GM12875 (cell line): Measurements from ENCODE around the gene DLK1.

ENCODE experiments used
- H3K4me3 ChIP-seq: one replicate; pipeline ENCODE4 v1.5.1; 2011; ENCODE audit warnings: low read depth, low read length, control low read depth
- CTCF ChIP-seq: IDR thresholded peaks from 2 replicates; pipeline ENCODE4 v1.5.1; 2011; ENCODE audit warnings: low read depth, mild to moderate bottlenecking, control low read depth, inconsistent platforms, low read length, moderate library complexity, borderline replicate concordance; ENCODE audit not compliant: insufficient read depth

The DLK1 gene

DNA sequence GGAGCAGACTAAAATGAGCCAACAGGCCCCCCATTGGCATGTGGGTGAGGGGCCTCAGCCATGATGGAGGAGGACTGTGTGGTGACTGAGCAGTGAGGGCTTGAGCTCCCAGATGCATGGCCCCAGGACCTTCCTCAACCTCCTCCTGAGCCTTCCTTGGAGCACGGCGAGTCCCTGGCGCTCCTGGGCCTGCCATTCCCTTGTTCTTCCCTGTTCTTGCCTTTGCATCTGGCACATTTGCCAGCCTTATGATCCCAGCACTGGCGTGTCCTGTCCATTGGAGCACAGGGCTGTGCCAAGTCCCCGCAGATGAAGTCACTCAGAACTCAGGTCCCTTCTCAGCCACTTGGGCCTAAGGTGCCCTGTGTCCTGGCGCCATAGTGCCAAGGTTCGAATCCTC lies 58.9 kb downstream of the DLK1 start:
- TF ChIP-seq CTCF = no peak
- H3K4me3 ChIP-seq = no peak overlapping the region

GRCh38 chr14:100786131-100786530 lies 59.4 kb downstream of the DLK1 start:
- TF ChIP-seq CTCF = no peak
- no peak overlapping the region for H3K4me3 ChIP-seq

GRCh38 chr14:100786576-100787219 lies 60.0 kb downstream of the DLK1 start:
- no peak for TF ChIP-seq CTCF
- H3K4me3 ChIP-seq = no peak overlapping the region

GRCh38 chr14:100787659-100788058 lies 61.0 kb downstream of the DLK1 start:
- no peak for TF ChIP-seq CTCF
- no peak overlapping the region for H3K4me3 ChIP-seq
